Measurements from ENCODE around the gene C9.

DNA sequence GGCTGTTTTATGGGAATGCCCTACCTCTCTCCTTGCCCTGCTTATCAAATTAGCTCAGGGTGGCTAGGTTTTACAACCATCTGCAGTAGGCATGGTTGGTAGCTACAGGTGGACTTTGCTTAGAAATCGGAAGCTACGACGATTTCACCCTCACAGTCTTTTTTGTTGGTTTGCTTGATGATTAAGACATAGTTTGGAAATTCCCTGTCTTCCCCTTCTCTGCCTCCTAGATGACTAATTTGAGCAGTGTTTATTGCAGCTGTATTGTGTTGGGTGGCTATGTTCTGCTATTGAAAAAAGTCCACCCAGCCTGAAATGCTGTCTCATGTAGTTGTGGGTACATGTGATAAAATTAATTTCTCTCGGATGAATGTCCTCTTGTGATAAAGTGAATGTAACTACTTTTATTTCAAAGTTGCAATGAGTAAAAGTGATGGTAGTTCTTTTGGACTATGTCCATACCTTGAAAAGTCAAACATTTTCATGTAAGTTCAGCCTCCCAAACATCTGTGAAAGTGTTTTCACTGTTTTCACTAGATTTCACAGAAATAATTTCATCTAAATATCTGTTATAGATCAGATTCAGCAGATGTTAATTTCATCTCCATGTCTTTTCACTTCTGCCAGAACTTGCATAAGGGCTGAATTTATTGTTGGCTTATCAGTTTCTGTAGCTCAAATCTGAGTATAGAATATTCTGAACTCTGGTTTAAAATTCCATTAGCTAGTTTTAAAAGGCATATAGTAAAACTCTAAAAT lies 107.6 kb downstream of the C9 start:
- TF ChIP-seq, protein P1, sequence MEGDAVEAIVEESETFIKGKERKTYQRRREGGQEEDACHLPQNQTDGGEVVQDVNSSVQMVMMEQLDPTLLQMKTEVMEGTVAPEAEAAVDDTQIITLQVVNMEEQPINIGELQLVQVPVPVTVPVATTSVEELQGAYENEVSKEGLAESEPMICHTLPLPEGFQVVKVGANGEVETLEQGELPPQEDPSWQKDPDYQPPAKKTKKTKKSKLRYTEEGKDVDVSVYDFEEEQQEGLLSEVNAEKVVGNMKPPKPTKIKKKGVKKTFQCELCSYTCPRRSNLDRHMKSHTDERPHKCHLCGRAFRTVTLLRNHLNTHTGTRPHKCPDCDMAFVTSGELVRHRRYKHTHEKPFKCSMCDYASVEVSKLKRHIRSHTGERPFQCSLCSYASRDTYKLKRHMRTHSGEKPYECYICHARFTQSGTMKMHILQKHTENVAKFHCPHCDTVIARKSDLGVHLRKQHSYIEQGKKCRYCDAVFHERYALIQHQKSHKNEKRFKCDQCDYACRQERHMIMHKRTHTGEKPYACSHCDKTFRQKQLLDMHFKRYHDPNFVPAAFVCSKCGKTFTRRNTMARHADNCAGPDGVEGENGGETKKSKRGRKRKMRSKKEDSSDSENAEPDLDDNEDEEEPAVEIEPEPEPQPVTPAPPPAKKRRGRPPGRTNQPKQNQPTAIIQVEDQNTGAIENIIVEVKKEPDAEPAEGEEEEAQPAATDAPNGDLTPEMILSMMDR (IDR thresholded peaks at IDR 0.05) = no peak
- no peak for TF ChIP-seq POLR2A (IDR thresholded peaks at IDR 0.05)
